DOHH2 (cell line): ENCODE results near the gene ERCC3.
"Not testable (repeated sequence)": the region's sequence is repeated elsewhere in the genome, so short reads cannot be mapped to it uniquely, and the experiment has no call there.

Source experiments
- H3F3A ChIP-seq: fragments of 200-600 bp; sonication (generic), shearing (Covaris generic); 2 replicates; pipeline ENCODE4 v1.6.0; 2016; ENCODE audit warnings: antibody characterized with exemption, mild to moderate bottlenecking; ENCODE audit not compliant: control insufficient read depth, insufficient read depth
- H3K27ac ChIP-seq: fragments of 200-600 bp; sonication (generic); 2 replicates; pipeline ENCODE4 v1.5.1; 2014; ENCODE audit warnings: low read depth, mild to moderate bottlenecking, low read length, moderate library complexity
- H3K27me3 ChIP-seq: fragments of 200-600 bp; sonication (generic); 2 replicates; pipeline ENCODE4 v1.6.1; 2014; ENCODE audit warnings: mild to moderate bottlenecking, low read length, mixed read lengths; ENCODE audit not compliant: control insufficient read depth
- H3K36me3 ChIP-seq: fragments of 200-600 bp; sonication (generic); 2 replicates; pipeline ENCODE4 v1.6.1; 2014; ENCODE audit warnings: mild to moderate bottlenecking, low read length, moderate library complexity, mixed read lengths; ENCODE audit not compliant: control insufficient read depth
- H3K4me1 ChIP-seq: fragments of 200-600 bp; sonication (generic); 2 replicates; pipeline ENCODE4 v1.6.1; 2014; ENCODE audit warnings: mild to moderate bottlenecking, low read length, mixed read lengths; ENCODE audit not compliant: control insufficient read depth
- H3K4me2 ChIP-seq: fragments of 200-600 bp; sonication (generic); 2 replicates; pipeline ENCODE4 v1.6.0; 2014; ENCODE audit warnings: mild to moderate bottlenecking, low read length, moderate library complexity
- H3K4me3 ChIP-seq: fragments of 200-600 bp; sonication (generic); 2 replicates; pipeline ENCODE4 v1.5.1; 2014; ENCODE audit warnings: mild to moderate bottlenecking, low read length, mixed read lengths
- H3K79me2 ChIP-seq: fragments of 200-600 bp; sonication (generic); 2 replicates; pipeline ENCODE4 v1.6.1; 2014; ENCODE audit warnings: mild to moderate bottlenecking, low read length, mixed read lengths; ENCODE audit not compliant: control insufficient read depth
- H3K9me2 ChIP-seq: fragments of 200-600 bp; sonication (generic); replicated peaks from 2 replicates; pipeline ENCODE4 v1.6.1; 2014; ENCODE audit warnings: mild to moderate bottlenecking, low read length, mixed read lengths; ENCODE audit not compliant: control insufficient read depth
- H3K9me3 ChIP-seq: fragments of 200-600 bp; sonication (generic); 2 replicates; pipeline ENCODE4 v1.6.1; 2014; ENCODE audit warnings: antibody characterized with exemption, low read length, mixed read lengths; ENCODE audit not compliant: control insufficient read depth, insufficient read depth
- H4K20me1 ChIP-seq: fragments of 200-600 bp; sonication (generic); 2 replicates; pipeline ENCODE4 v1.6.0; 2014; ENCODE audit warnings: low read depth, mild to moderate bottlenecking, antibody characterized with exemption, low read length, moderate library complexity; ENCODE audit not compliant: control insufficient read depth, insufficient read depth
- EZH2phosphoT487 ChIP-seq: fragments of 200-600 bp; sonication (generic); IDR thresholded peaks from 2 replicates; pipeline ENCODE4 v1.6.1; 2017; ENCODE audit warnings: borderline replicate concordance, mild to moderate bottlenecking, antibody characterized with exemption, low read length, moderate library complexity, mixed read lengths
- TF ChIP-seq, protein P1 (sequence below): fragments of 200-600 bp; sonication (generic); IDR thresholded peaks from one replicate; pipeline ENCODE4 v1.5.1; 2014; ENCODE audit warnings: antibody characterized with exemption, mild to moderate bottlenecking, low read depth, low read length; ENCODE audit not compliant: poor library complexity, severe bottlenecking

Gene ERCC3

DNA sequence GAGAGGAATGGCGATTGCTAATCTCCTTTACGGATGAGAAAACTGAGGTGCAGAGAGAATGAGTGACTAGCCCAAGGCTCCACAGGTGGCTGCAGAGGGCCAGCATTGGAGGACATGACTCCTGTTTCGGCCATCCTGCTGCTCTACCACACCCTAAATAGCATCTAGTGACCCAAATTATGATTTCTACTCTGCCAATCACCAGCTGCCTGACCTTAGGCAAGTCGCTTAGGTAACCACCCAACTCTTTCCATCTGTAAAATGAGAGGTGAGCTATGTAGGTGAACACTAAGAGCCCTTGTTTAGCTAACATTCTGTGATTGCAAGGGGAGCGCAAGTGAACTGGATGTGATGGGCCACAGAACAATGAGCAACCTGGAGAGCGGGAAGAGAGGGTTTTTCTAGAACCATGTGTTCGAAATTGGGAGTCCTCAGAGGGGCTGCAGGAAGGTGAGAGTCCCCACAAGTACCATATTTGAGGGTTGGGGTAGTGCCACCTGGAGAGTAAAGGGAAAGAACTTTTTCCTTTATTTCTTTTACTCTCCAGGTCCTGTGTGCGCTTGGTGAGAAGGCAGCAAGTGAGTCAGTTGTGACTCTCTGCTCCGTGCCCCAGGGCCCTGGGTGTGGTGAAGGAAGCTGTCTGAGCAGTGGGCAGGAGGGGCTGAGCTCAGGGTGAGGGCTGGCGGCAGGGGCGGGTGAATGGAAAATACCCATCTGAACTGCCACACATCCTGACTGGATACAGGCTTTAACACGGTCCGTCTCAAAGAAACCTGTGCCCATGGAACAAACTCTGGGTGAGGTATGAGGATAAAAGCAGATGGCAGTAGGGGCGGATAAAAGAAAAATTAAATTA, 76.2 kb downstream of the ERCC3 start:
- Histone ChIP-seq H3K27me3 (peaks cover 23% of the 10 kb centered on the region), H3K9me3 (peaks cover 10% of the 10 kb centered on the region), H3K4me3 (no peak overlapping the region), H3F3A (no peaks in the 10 kb centered on the region), H3K79me2 (no peaks in the 10 kb centered on the region), H3K36me3 (no peaks in the 10 kb centered on the region), H3K27ac (no peak overlapping the region), H3K9me2 (no peaks in the 10 kb centered on the region), H3K4me2 (no peak overlapping the region), H3K4me1 (no peaks in the 10 kb centered on the region), H4K20me1 (no peaks in the 10 kb centered on the region)
- TF ChIP-seq, protein P1, sequence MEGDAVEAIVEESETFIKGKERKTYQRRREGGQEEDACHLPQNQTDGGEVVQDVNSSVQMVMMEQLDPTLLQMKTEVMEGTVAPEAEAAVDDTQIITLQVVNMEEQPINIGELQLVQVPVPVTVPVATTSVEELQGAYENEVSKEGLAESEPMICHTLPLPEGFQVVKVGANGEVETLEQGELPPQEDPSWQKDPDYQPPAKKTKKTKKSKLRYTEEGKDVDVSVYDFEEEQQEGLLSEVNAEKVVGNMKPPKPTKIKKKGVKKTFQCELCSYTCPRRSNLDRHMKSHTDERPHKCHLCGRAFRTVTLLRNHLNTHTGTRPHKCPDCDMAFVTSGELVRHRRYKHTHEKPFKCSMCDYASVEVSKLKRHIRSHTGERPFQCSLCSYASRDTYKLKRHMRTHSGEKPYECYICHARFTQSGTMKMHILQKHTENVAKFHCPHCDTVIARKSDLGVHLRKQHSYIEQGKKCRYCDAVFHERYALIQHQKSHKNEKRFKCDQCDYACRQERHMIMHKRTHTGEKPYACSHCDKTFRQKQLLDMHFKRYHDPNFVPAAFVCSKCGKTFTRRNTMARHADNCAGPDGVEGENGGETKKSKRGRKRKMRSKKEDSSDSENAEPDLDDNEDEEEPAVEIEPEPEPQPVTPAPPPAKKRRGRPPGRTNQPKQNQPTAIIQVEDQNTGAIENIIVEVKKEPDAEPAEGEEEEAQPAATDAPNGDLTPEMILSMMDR = no peak
- no peak for TF ChIP-seq EZH2phosphoT487

DNA sequence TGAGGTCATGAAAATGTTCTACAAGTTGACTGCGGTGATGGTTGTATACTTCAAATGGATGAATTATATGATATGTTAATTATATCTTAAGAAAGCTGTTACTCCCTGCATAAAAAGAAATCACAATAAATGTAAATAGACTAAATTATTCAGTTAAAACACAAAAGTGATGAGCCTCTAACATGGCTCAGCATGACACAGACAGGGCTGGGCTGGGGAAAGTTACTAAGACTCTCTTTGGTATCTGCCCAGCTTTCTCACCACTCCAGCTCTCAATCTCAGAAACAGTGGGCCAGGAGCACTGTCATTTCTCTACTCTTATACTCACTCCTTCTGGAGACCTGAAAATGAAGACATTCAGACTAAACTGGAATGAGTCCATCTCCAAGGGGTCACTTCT, 77.4 kb downstream of the ERCC3 start:
- no peaks in the 10 kb centered on the region for H3K79me2 ChIP-seq
- H3K36me3 ChIP-seq = no peaks in the 10 kb centered on the region
- no peaks in the 10 kb centered on the region for H3K4me1 ChIP-seq
- peaks cover 23% of the 10 kb centered on the region for H3K27me3 ChIP-seq
- no peak overlapping the region for H3K27ac ChIP-seq
- H3K4me2 ChIP-seq = no peak overlapping the region
- no peaks in the 10 kb centered on the region for H3F3A ChIP-seq
- H3K9me3 ChIP-seq = peaks cover 10% of the 10 kb centered on the region
- no peaks in the 10 kb centered on the region for H3K9me2 ChIP-seq
- TF ChIP-seq, protein P1 = no peak
- no peak overlapping the region for H3K4me3 ChIP-seq
- no peaks in the 10 kb centered on the region for H4K20me1 ChIP-seq

DNA sequence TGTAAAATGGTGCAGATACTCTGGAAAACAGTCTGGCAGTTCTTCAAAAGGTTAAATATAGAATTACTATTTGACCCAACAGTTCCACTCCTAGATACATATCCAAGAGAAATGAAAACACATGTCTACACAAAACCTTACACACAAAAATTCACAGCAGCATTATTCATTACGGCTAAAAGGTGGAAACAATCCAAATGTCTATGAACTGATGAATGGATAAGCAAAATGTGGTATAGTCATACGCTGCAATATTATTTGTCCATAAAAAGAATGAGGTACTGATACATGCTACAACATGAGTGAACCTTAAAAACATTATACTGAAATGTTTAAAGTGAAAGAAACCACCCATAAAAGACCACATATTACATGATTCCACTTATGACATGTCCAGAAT, 77.8 kb downstream of the ERCC3 start:
- H3K79me2 ChIP-seq = no peaks in the 10 kb centered on the region
- no peaks in the 10 kb centered on the region for H4K20me1 ChIP-seq
- peaks cover 10% of the 10 kb centered on the region for H3K9me3 ChIP-seq
- H3K9me2 ChIP-seq = no peaks in the 10 kb centered on the region
- no peaks in the 10 kb centered on the region for H3K36me3 ChIP-seq
- H3K27me3 ChIP-seq = peaks cover 23% of the 10 kb centered on the region
- TF ChIP-seq, protein P1 = no peak
- TF ChIP-seq EZH2phosphoT487 = no peak
- H3K4me2 ChIP-seq = no peak overlapping the region
- no peaks in the 10 kb centered on the region for H3F3A ChIP-seq
- no peak overlapping the region for H3K27ac ChIP-seq
- no peak overlapping the region for H3K4me3 ChIP-seq
- H3K4me1 ChIP-seq = no peaks in the 10 kb centered on the region

DNA sequence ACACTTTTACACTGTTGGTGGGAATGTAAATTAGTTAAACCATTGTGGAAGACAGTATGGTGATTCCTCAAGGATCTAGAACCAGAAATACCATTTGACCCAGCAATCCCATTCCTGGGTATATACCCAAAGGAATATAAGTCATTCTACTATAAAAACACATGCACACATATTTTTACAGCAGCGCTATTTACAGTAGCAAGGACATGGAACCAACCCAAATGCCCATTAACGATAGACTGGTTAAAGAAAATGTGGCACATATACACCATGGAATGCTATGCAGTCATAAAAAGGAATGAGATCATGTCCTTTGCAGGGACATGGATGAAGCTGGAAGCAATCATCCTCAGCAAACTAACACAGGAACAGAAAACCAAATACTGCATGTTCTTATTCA, 79.7 kb downstream of the ERCC3 start:
- H3K9me3 ChIP-seq, H3K36me3 ChIP-seq, H3F3A ChIP-seq, H3K4me3 ChIP-seq, H3K27ac ChIP-seq, H3K9me2 ChIP-seq, H3K4me1 ChIP-seq, H4K20me1 ChIP-seq, H3K4me2 ChIP-seq, H3K79me2 ChIP-seq: not testable (repeated sequence)
- peaks cover 16% of the 10 kb centered on the region for H3K27me3 ChIP-seq
